H1 (cell line): ENCODE results near the gene DNAJB11. TPM values are rescaled to one million over a fixed set of nuclear protein-coding genes. Genes with fewer than 3 reads are reported as not detected.

Experiments
- CTCF ChIA-PET: fragments of 300-600 bp; sonication (Branson Sonifier 250); formaldehyde crosslinking; loops from one replicate; lab custom pipeline; 2021; ENCODE audit not compliant: partially characterized antibody; lab: Charles Lee
- POLR2A ChIA-PET: fragments of 300-600 bp; sonication (Branson Sonifier 250); formaldehyde crosslinking; loops from one replicate; lab custom pipeline; 2021; ENCODE audit warnings: inconsistent platforms; ENCODE audit not compliant: partially characterized antibody; lab: Charles Lee
- DNase-seq, 2 experiments: peaks; one replicate each; pipeline versions ENCODE4 v3.0.0 to v3.0.0-alpha.2; 2010 to 2022; ENCODE audit warnings: low spot score in 2 of 2, low read depth in 1 of 2, mixed read lengths in 1 of 2
- FAIRE-seq: peaks from 2 replicates; lab custom pipeline; 2011; peaks lifted over from hg19 to GRCh38; lab: Jason Lieb, UNC
- H2AFZ ChIP-seq: 2 replicates; pipeline ENCODE4 v1.8.1; 2012; ENCODE audit warnings: low read length, inconsistent platforms
- H2AK5ac ChIP-seq: 2 replicates; pipeline ENCODE4 v1.6.1; 2013; ENCODE audit warnings: low read depth, low read length
- H2BK120ac ChIP-seq: replicated peaks from 2 replicates; pipeline ENCODE3; 2013; ENCODE audit warnings: low read depth, low read length, inconsistent platforms
- H2BK12ac ChIP-seq: 2 replicates; pipeline ENCODE4 v1.6.1; 2013; ENCODE audit warnings: low read depth, low read length
- H2BK15ac ChIP-seq: 2 replicates; pipeline ENCODE4 v1.6.1; 2013; ENCODE audit warnings: low read length
- H2BK20ac ChIP-seq: 2 replicates; pipeline ENCODE4 v1.6.1; 2013; ENCODE audit warnings: low read length
- H2BK5ac ChIP-seq: 2 replicates; pipeline ENCODE4 v1.6.1; 2013; ENCODE audit warnings: low read depth, low read length
- H3K14ac ChIP-seq: 2 replicates; pipeline ENCODE4 v1.6.1; 2013; ENCODE audit warnings: inconsistent platforms; ENCODE audit not compliant: insufficient read length
- H3K18ac ChIP-seq: 2 replicates; pipeline ENCODE4 v1.6.1; 2013; ENCODE audit warnings: low read length; ENCODE audit errors: extremely low read depth
- H3K23ac ChIP-seq: 2 replicates; pipeline ENCODE4 v1.6.1; 2013; ENCODE audit warnings: inconsistent platforms; ENCODE audit not compliant: insufficient read length
- H3K23me2 ChIP-seq: 2 replicates; pipeline ENCODE4 v1.6.1; 2013; ENCODE audit warnings: low read depth, low read length
- H3K27ac ChIP-seq: 2 replicates; pipeline ENCODE4 v1.6.1; 2011; ENCODE audit warnings: low read depth, low read length, inconsistent platforms
- H3K27me3 ChIP-seq, 4 experiments: replicated peaks in 1 of 4; 1 replicate in 1 of 4; 2 replicates in 3 of 4; pipeline versions ENCODE4 v1.6.1 to v1.8.1; 2011 to 2013; ENCODE audit warnings: low read length in 3 of 4, mild to moderate bottlenecking in 3 of 4, inconsistent platforms in 2 of 4, mixed read lengths in 2 of 4, moderate library complexity in 1 of 4; ENCODE audit not compliant: control insufficient read depth in 3 of 4, insufficient read depth in 3 of 4; ENCODE audit errors: extremely low read depth in 1 of 4
- H3K36me3 ChIP-seq, 4 experiments: 2 replicates each; pipeline versions ENCODE4 v1.6.1 to v1.8.1; 2011 to 2013; ENCODE audit warnings: mild to moderate bottlenecking in 4 of 4, low read length in 3 of 4, moderate library complexity in 2 of 4, control low read depth in 1 of 4, inconsistent platforms in 1 of 4; ENCODE audit not compliant: insufficient read depth in 4 of 4, control insufficient read depth in 2 of 4
- H3K4ac ChIP-seq: replicated peaks from 2 replicates; pipeline ENCODE3; 2013; ENCODE audit warnings: low read length, low read depth, mixed read lengths, inconsistent platforms; ENCODE audit not compliant: insufficient read length
- H3K4me1 ChIP-seq, 4 experiments: replicated peaks in 1 of 4; 1 replicate in 1 of 4; 2 replicates in 3 of 4; pipeline versions ENCODE4 v1.6.1 to v1.8.1; 2011 to 2013; ENCODE audit warnings: low read length in 3 of 4, inconsistent platforms in 2 of 4, mixed read lengths in 1 of 4; ENCODE audit not compliant: insufficient read depth in 4 of 4, control insufficient read depth in 3 of 4
- H3K4me2 ChIP-seq, 2 experiments: 2 replicates each; pipeline versions ENCODE4 v1.6.1 to v1.8.1; 2011 to 2013; ENCODE audit warnings: low read depth in 2 of 2, low read length in 2 of 2, control low read depth in 1 of 2, inconsistent platforms in 1 of 2, mild to moderate bottlenecking in 1 of 2; ENCODE audit not compliant: insufficient read depth in 1 of 2
- H3K4me3 ChIP-seq, 4 experiments: fragments of 200-600, 300-600 bp in 1 of 4; sonication (generic), shearing (Covaris generic), sonication (Bioruptor Twin) in 1 of 4; 2 replicates each; pipeline versions ENCODE4 v1.5.1 to v1.8.1; 2011 to 2016; ENCODE audit warnings: low read length in 4 of 4, low read depth in 3 of 4, control low read depth in 2 of 4, inconsistent platforms in 2 of 4, mild to moderate bottlenecking in 2 of 4, mixed read lengths in 1 of 4, moderate library complexity in 1 of 4; ENCODE audit not compliant: insufficient read depth in 2 of 4; ENCODE audit errors: extremely low read depth in 1 of 4
- H3K56ac ChIP-seq: replicated peaks from 2 replicates; pipeline ENCODE3; 2013; ENCODE audit warnings: low read depth, mild to moderate bottlenecking, mixed read lengths, low read length, inconsistent platforms; ENCODE audit not compliant: insufficient read length
- H3K79me1 ChIP-seq: 2 replicates; pipeline ENCODE4 v1.6.1; 2013; ENCODE audit warnings: low read depth, low read length, control low read depth
- H3K79me2 ChIP-seq, 2 experiments: 2 replicates each; pipeline versions ENCODE4 v1.6.1 to v1.8.1; 2012 to 2013; ENCODE audit warnings: low read length in 2 of 2, mild to moderate bottlenecking in 2 of 2, inconsistent platforms in 1 of 2; ENCODE audit not compliant: insufficient read depth in 2 of 2, control insufficient read depth in 1 of 2
- H3K9ac ChIP-seq, 4 experiments: replicated peaks in 1 of 4; 1 replicate in 1 of 4; 2 replicates in 3 of 4; pipeline versions ENCODE4 v1.6.1 to v1.8.1; 2011 to 2013; ENCODE audit warnings: low read depth in 3 of 4, low read length in 3 of 4, control low read depth in 2 of 4, mild to moderate bottlenecking in 2 of 4, moderate library complexity in 2 of 4, inconsistent platforms in 1 of 4; ENCODE audit errors: extremely low read depth in 1 of 4
- H3K9me3 ChIP-seq, 2 experiments: 2 replicates each; pipeline versions ENCODE4 v1.6.1 to v1.8.1; 2012 to 2013; ENCODE audit warnings: mild to moderate bottlenecking in 2 of 2, moderate library complexity in 2 of 2, control low read depth in 1 of 2, inconsistent platforms in 1 of 2, low read depth in 1 of 2, low read length in 1 of 2, mixed read lengths in 1 of 2; ENCODE audit not compliant: insufficient read depth in 2 of 2
- H4K20me1 ChIP-seq, 2 experiments: replicated peaks in 1 of 2; 2 replicates each; pipeline versions ENCODE3 to v1.8.1; 2011 to 2013; ENCODE audit warnings: inconsistent platforms in 2 of 2, low read length in 2 of 2, mild to moderate bottlenecking in 1 of 2; ENCODE audit not compliant: insufficient read depth in 2 of 2, control insufficient read depth in 1 of 2
- H4K5ac ChIP-seq: 2 replicates; pipeline ENCODE4 v1.6.1; 2013; ENCODE audit warnings: low read length, low read depth, mixed read lengths, inconsistent platforms; ENCODE audit not compliant: insufficient read length
- H4K8ac ChIP-seq: 2 replicates; pipeline ENCODE4 v1.8.0; 2013; ENCODE audit warnings: mild to moderate bottlenecking, moderate library complexity, low read length, inconsistent platforms; ENCODE audit not compliant: insufficient read depth; ENCODE audit errors: extremely low read depth
- H4K91ac ChIP-seq: replicated peaks from 2 replicates; pipeline ENCODE3; 2013; ENCODE audit warnings: low read length, mixed read lengths, inconsistent platforms; ENCODE audit not compliant: insufficient read length
- CTBP2 ChIP-seq: IDR thresholded peaks from 2 replicates; pipeline ENCODE4 v1.7.0; 2011; ENCODE audit warnings: borderline replicate concordance, mild to moderate bottlenecking, moderate library complexity, mixed read lengths, low read length; ENCODE audit not compliant: insufficient read depth, insufficient read length
- GABPA ChIP-seq: IDR thresholded peaks from 2 replicates; pipeline ENCODE4 v1.6.1; 2011; ENCODE audit warnings: mild to moderate bottlenecking, low read length, moderate library complexity, borderline replicate concordance; ENCODE audit not compliant: insufficient read depth
- HDAC6 ChIP-seq: IDR thresholded peaks from one replicate; pipeline ENCODE4 v1.7.1; 2012; ENCODE audit warnings: low read depth, mild to moderate bottlenecking, inconsistent platforms, low read length, moderate library complexity
- KDM5A ChIP-seq: fragments of 200-600 bp; IDR thresholded peaks from 2 replicates; pipeline ENCODE4 v1.7.1; 2012; ENCODE audit warnings: mild to moderate bottlenecking, low read length, inconsistent platforms, mixed read lengths
- PHF8 ChIP-seq: fragments of 200-600 bp; sonication (generic); conservative IDR thresholded peaks from 2 replicates; pipeline ENCODE4 v1.7.1; 2012; ENCODE audit warnings: low read depth, mild to moderate bottlenecking, inconsistent platforms, low read length, moderate library complexity
- POLR2AphosphoS5 ChIP-seq: IDR thresholded peaks from 2 replicates; pipeline ENCODE4 v1.6.1; 2011; ENCODE audit warnings: low read depth, low read length
- SIX5 ChIP-seq: IDR thresholded peaks from 2 replicates; pipeline ENCODE4 v1.6.1; 2011; ENCODE audit warnings: mild to moderate bottlenecking, low read depth, low read length
- WGBS, 2 experiments: shearing (Covaris generic) in 1 of 2; methylation state at CpG; one replicate each; pipeline versions ENCODE4 v1.1.6 to v1.1.7; 2013 to 2015; ENCODE audit warnings: low lambda C conversion rate in 2 of 2, mixed read lengths in 2 of 2, inconsistent platforms in 1 of 2, low coverage in 1 of 2, missing lambda C conversion rate in 1 of 2; ENCODE audit not compliant: insufficient replicate concordance in 2 of 2, insufficient coverage in 1 of 2, insufficient read length in 1 of 2; ENCODE audit errors: extremely low coverage in 1 of 2, missing lambda C conversion rate in 1 of 2; 5-methylcytosine and 5-hydroxymethylcytosine counted together
- polyA plus RNA-seq, 7 experiments: library from polyadenylated mRNA; depleted of rRNA in 3 of 7; stranded (reverse) in 5 of 7; unstranded in 2 of 7; fragments of >200 nt in 5 of 7; fragments of 200-250 nt in 2 of 7; gene quantifications; 1 replicate in 5 of 7; 2 replicates in 1 of 7; 4 replicates in 1 of 7; pipeline versions ENCODE4 v1.2.1 to v1.2.3, GENCODE V29; 2011 to 2013; ENCODE audit warnings: missing spikeins in 2 of 7, mixed read lengths in 2 of 7
- total RNA-seq: library from RNA; stranded (reverse); fragmentation: NEBNext Ultra II Directional; extraction: Animal tissue kit (Norgen Biotek cat#: 25700); gene quantifications from 2 replicates; pipeline ENCODE4 v1.2.1, GENCODE V29; 2021

DNAJB11 gene
- total and polyA plus RNA-seq, 2 of the 8 experiments (the other 6 are each of a cell fraction or from before 2014, with no cell fraction given): 14.6 to 63.9 TPM

- H4K91ac ChIP-seq: no peak overlapping the region
- ChIA-PET CTCF (interaction anchor here (0.7 to 6.1 kb wide), 3 partner anchors 12 to 355 kb away, joined by 3 to 67 read pairs (median 4); partner anchors contain the start of gene AHSG), POLR2A (no interaction called here)
Measured at GRCh38 chr3:186626254-186626847, 55.8 kb downstream of the DNAJB11 start.

More at GRCh38 chr3:186626254-186626847, 55.8 kb downstream of the DNAJB11 start:
- FAIRE-seq (no peak), DNase-seq (no peak)
- no peak overlapping the region for H3K23ac ChIP-seq
- no peak overlapping the region; the same call in 1 of the 2 replicates for H3K18ac ChIP-seq
- 80% methylated on average over 7 of the region's 7 CpGs; no CpG with 5 or more reads in 1 of the 2 experiments for WGBS, 2 experiments
- H3K56ac ChIP-seq: no peak overlapping the region
- no peak overlapping the region for H3K4ac ChIP-seq
- H3K9me3 ChIP-seq: no peaks in the 10 kb centered on the region
- no peaks in the 10 kb centered on the region for H3K4me1 ChIP-seq
- no peak overlapping the region; the same call in 1 of the 2 replicates for H2AK5ac ChIP-seq
- no peak overlapping the region for H2BK120ac ChIP-seq
- no peak overlapping the region for H2BK5ac ChIP-seq
- H3K79me2 ChIP-seq: no peaks in the 10 kb centered on the region
- H3K4me3 ChIP-seq: no peak overlapping the region
- peaks cover 1% of the 10 kb centered on the region; the same call in 1 of the 2 replicates for H3K23me2 ChIP-seq
- no peak overlapping the region for H3K27ac ChIP-seq
- H4K20me1 ChIP-seq: no peaks in the 10 kb centered on the region
- H2BK15ac ChIP-seq: 0 out of 2 replicates have a peak overlapping the region, but pooled peaks have one; percentile 29
- no peak overlapping the region for H2BK12ac ChIP-seq
- H3K9ac ChIP-seq: no peak overlapping the region
- no peak overlapping the region for H2BK20ac ChIP-seq
- TF ChIP-seq KDM5A (no peak), SIX5 (no peak), PHF8 (no peak), CTBP2 (no peak), GABPA (no peak), POLR2AphosphoS5 (no peak), HDAC6 (no peak)
- TF ChIP-seq, all 59 proteins: peak for 0
- H3K79me1 ChIP-seq: no peaks in the 10 kb centered on the region
- no peak overlapping the region for H4K5ac ChIP-seq
- peaks cover 0 to 2% (median 0%) of the 10 kb centered on the region in 4 experiments; a peak in 1 of 7 replicates for H3K27me3 ChIP-seq
- H3K36me3 ChIP-seq: no peaks in the 10 kb centered on the region
- no peak overlapping the region for H4K8ac ChIP-seq
- no peak overlapping the region for H3K4me2 ChIP-seq
- H2AFZ ChIP-seq: no peak overlapping the region
- H3K14ac ChIP-seq: no peak overlapping the region
